Measurements from ENCODE around the gene ITGB5.

The ITGB5 gene

GRCh38 chr3:124814620-124815421 lies 72.3 kb downstream of the ITGB5 start:
- DNase-seq (ENCODE audit: low read depth), result peak; percentile 51
- no peak for TF ChIP-seq CTCF (conservative IDR thresholded peaks at IDR 0.05; ENCODE audit: low read depth, low read length)
- no peak overlapping the region for H3K4me3 ChIP-seq (ENCODE audit: low read depth, low read length)

GRCh38 chr3:124813541-124813940 lies 73.6 kb downstream of the ITGB5 start:
- no peak overlapping the region for H3K4me3 ChIP-seq (ENCODE audit: low read depth, low read length)
- TF ChIP-seq CTCF (conservative IDR thresholded peaks at IDR 0.05; ENCODE audit: low read depth, low read length), result no peak
- no peak for DNase-seq (ENCODE audit: low read depth)

GRCh38 chr3:124812291-124813265 lies 74.6 kb downstream of the ITGB5 start:
- peak; percentile 97 for DNase-seq (ENCODE audit: low read depth)
- no peak for TF ChIP-seq CTCF (conservative IDR thresholded peaks at IDR 0.05; ENCODE audit: low read depth, low read length)
- peak overlapping the region; percentile 25 for H3K4me3 ChIP-seq (ENCODE audit: low read depth, low read length)

- no peak overlapping the region for H3K4me3 ChIP-seq (ENCODE audit: low read depth, low read length)
- no peak for TF ChIP-seq CTCF (conservative IDR thresholded peaks at IDR 0.05; ENCODE audit: low read depth, low read length)
- DNase-seq (ENCODE audit: low read depth), result peak; percentile 64
Observed at GRCh38 chr3:124811436-124811835, 75.7 kb downstream of the ITGB5 start.

GRCh38 chr3:124810970-124811369 lies 76.2 kb downstream of the ITGB5 start:
- DNase-seq (ENCODE audit: low read depth), result no peak
- TF ChIP-seq CTCF (conservative IDR thresholded peaks at IDR 0.05; ENCODE audit: low read depth, low read length), result no peak
- no peak overlapping the region for H3K4me3 ChIP-seq (ENCODE audit: low read depth, low read length)

GRCh38 chr3:124809039-124809438 lies 78.1 kb downstream of the ITGB5 start:
- TF ChIP-seq CTCF (conservative IDR thresholded peaks at IDR 0.05; ENCODE audit: low read depth, low read length), result no peak

More at GRCh38 chr3:124809039-124809438, 78.1 kb downstream of the ITGB5 start:
- DNase-seq (ENCODE audit: low read depth), result no peak
- H3K4me3 ChIP-seq (ENCODE audit: low read depth, low read length), result no peak overlapping the region

Data from choroid plexus epithelial cell (primary cell).